KG1 (cell line): ENCODE data around the gene GNAI1.

ENCODE experiments used
- DNase-seq: peaks from one replicate; lab custom pipeline; 2025; lab: John Stamatoyannopoulos, UW

GNAI1 gene

DNA sequence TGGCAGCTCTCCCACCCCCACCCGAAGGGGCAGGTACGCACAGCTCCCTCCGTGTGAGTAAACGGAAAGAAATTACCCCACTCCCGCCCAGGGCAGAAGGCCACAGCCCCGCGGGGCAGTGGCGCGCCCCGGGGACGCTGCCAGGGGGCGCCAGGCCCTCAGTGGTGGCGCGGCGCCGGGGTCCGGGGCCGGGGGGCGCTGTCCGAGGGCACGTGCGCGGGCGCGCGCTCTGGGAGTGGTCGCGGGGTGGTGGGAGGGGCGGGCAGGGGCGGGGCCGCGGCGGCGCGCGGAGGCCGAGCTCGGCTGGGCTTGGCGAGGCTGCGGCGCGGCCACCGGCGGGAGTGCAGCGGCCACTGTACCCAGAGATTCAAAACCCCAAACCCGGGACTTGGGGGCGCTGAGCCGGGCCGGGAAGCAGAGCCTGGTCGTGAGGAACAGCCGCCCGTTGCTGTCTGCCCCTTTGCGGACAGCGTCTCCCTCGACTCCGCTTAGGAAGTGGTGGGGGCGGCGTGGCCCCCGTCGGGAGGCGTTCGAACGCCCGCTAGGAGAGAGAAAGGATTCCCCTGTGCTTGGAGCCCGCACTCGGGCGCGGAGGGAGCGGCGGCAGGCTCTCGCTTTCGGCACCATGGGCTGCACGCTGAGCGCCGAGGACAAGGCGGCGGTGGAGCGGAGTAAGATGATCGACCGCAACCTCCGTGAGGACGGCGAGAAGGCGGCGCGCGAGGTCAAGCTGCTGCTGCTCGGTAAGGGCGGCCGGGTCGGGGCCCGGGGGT is at the start of gene GNAI1:
GNAI1 (plus strand) TSS at position 296 of the 773 bp plus-strand sequence; CDS start at position 626, 330 bp downstream.
- DNase-seq, result no peak

DNA sequence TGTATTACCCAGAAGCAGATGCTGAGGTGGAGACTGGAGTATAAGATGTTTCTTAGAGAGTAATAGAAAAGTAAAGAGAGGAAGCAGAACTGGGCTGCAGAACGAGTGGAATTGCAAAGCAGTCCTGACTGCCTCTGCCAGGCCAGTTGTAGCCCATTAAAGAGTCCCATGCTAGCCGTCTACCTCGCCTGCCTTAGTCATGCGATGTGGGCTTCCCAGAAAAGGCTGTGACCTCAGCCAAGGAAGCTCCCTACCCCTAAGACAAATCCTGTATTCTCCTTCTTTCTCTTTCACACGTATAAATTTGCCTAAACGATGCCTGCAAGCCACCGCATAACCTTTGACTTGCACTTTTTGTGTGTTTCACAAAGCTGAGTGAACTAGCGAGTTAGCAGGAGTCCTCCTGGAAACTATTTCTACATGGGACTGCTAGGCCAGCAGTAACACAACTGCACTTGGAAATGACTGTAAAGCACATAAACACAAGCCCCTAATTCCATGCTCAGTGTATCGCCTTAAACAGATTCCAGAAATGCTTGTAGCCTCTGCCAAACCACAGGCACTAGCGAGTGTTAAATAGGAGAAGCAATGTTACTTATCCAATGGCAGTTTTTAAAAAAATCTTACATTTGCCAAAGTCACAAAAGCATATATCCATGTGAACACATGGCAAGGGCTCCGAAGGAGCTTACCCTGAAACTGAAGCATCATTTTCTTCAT is 47.4 kb upstream of the GNAI1 start:
- no peak for DNase-seq

DNA sequence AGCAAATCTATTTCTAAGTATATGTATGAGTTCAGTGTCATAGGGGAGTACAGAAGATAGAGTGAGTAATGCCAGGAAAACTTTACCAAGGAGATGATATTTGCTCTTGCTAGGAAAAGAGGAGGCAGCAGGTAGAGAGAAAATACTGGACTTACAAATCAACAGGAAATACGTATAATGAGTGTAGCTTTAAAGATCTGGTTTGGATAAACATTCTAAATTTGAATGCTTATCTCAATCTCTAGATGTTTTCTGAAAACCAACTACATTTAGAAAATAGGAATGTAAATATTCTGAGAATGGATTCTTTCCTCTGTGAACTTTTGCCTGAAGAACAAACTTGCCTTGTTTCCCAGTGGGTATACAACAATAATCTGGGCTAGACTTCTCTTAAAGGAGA is 46.9 kb upstream of the GNAI1 start:
- DNase-seq, result no peak

DNA sequence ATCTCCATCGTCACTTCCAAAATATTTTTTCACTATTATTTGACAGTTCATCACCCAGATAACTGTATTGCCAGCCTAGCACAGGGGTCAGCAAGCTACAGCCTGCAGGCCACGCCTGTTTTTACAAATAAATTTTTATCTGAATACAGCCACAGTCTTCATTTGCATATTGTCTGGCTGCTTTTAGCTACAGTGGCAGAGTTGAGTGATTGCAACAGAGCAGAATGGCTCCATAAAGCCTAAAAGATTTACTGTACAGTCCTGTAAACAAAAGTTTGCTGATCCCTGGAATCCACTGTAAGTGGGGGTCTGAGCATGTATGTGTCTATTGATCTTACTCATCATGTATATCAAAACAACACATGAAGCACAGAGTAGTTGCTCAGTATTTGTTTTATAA is 45.9 kb upstream of the GNAI1 start:
- DNase-seq, result no peak

DNA sequence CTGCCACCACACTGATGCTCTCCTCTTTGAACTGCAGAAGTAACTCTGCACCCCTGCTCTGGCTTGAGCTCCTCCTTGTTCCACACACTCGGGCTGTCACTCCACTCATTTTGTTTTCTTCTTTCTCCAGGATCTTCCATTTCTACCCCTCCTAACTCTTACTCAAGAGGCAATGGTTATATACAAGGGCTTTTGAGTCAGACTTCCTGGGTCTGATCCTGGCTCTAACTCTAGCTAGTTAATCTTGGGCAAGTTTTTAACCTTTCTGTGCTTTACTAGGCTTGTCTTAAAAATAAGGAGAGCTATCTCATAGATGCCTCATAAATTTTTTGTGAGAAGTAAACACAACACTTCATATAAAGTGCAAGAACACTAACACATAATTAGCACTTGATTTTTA is 45.3 kb upstream of the GNAI1 start:
- DNase-seq, result no peak

DNA sequence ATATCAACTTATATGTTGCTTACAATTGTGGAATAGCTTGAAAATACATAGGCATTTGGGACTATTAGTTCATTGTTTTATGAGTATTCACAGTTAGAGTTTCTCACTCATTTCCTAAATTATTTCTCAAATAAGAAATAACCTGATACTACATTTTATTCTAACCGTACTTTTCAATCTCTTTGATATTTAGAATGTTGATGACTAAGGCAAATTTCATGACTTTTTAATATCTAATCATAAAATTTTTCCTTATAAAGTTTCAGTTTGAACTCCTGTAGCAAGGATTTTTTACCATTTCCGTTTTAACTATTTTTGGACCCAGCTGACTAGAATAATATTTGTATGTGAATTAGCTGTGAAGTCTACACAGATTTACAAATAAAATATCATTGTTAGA is 41.3 kb upstream of the GNAI1 start:
- no peak for DNase-seq

DNA sequence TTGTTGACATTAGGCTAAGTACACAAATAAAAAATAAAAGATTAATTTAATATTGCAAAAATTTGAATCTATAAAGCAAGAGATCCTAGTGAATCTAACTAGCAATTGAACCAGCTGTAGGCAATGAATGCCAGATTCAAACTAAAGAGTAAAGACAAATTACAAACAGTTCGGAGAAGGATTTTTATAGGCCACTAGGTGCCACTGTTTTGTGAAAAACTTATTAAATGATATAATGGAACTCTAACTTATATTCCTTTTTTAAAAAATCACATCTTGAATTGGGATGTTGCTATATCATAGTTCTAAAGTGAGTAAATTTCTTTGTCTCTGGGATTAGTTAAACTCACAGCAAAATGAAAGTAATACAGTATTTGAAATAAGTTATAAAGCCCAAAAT is 39.1 kb upstream of the GNAI1 start:
- no peak for DNase-seq

DNA sequence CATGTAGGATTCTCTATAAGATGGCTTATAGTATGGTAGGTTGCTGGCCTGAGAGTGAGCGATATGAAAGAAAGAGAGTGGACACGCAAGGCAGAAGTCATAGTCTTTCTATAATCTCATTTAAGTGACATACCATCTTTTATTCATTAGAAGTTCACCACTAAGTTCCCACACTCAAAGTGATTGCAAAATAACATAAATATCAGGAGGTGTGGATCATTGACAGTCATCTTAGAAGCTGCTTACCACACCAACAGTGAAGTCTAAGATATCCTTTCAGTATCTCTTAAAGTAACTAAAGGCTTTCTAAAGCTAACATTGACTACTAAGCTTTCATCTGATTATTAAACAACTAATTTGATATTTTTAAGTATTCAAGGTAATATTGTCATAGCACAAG is 36.9 kb upstream of the GNAI1 start:
- no peak for DNase-seq

DNA sequence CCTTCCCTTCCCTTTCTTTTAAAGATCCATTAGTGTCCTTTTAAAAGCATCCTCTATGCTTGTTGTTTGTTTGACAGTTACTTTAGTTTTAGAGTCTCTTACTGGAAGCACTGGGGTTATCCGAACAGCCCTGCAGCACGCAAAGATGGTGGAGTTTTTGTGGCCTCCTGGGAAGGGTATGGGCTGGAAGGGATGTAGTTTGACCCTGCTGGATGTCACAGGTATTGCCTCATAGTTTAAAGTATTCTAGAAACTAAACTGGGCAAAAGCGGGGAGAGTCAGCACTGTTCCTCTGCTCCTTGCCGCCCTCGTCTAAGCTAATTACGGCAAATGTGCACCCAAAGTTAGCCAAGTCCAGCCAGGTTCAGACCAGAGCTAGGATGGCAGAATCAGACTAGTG is 35.8 kb upstream of the GNAI1 start:
- no peak for DNase-seq

DNA sequence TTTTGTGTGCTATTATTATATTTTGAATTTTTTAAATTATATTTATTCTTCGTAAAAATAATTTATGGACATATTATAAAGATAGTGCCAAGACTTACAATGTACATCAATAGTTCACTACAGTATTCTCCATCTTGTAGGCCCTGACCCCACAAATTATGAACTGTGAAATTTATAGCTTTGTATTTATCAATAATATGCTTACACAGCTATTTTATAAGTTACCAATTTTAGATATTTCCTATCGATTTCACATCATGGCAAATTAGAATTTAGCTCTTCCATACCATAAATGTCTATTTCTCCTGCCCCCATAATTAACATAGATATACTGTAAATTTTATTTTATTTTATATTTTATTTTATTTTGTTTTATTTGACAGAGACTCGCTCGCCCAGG is 34.4 kb upstream of the GNAI1 start:
- no peak for DNase-seq

DNA sequence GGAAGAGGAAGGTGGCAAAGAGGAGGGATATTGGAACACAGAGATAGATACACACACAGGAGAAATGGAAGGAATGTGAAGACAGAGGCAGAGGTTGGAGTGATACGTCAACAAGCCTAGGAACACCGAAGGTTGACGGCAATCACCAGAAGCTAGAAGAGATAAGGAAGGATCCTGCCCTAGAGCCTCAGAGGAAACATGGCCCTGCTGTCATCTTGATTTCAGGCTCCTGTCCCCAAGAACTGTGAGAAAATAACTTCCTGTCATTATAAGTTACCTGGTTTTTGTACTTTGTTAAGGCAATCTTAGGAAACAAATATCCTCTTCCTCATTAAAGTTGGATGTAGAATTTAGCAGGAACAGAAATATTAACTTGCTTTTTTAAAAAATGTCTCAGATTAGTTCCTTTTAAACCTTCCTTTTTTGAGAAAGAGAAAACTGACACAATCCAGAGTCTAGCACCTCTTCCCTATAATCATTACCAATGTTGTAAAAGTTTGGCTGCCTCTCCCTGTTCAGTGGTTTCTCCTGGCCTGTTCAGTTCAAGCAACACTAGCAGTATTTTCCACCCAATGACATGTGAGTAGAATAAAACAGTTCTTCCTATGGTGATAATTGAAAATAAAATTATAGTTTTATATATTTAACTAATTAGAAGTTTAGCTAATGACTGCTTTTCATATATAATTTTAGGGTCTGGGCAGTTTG is 28.8 kb upstream of the GNAI1 start:
- DNase-seq, result peak; percentile 53

DNA sequence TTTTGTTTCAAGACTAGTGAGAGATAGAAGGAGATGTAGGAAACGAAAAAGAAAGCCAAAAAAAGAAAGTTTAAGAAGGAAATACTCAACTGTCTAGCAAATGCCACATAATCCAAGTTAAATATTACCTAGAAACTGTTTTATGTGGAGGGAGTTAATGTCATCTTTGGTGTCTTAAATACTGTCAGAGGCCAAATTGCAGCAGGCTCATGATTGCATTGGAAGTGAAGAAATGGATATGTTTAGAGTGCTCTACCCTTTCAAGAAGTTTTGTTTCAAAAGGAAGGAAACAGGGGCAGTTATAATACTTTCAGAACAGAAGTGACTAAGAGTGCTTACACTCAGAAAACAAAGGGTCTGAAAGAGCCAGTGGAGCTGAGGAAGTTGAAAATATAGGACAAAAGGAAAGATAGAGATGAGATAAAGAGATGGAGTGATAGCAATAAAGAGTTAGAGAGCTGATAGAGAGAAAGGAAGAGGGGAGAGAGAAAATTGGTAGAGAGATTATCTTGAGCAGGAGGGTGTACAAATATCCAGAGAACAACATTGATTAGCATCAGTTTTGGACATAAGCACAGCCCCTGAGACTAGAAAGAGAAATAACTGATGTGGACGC is 28.0 kb upstream of the GNAI1 start:
- peak; percentile 74 for DNase-seq

DNA sequence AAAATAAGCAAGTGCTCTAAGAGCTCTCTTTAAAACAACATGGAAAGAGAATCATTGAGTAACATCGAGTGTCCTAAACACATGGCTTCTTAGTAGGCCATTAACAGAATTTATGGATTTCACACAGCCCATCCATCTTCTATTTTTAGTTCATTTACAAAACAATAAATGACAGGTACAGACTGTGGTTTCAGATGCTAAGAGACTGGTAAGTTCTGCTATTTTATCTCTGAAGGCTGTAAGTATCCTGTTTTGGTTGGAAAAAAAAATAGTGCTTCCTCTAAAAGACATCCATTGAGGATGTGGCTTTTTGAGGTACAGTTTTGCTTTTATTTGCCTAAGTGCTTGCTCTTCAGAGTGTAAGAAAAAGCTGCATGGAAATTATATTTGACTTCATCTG is 27.4 kb upstream of the GNAI1 start:
- DNase-seq, result peak; percentile 84

DNA sequence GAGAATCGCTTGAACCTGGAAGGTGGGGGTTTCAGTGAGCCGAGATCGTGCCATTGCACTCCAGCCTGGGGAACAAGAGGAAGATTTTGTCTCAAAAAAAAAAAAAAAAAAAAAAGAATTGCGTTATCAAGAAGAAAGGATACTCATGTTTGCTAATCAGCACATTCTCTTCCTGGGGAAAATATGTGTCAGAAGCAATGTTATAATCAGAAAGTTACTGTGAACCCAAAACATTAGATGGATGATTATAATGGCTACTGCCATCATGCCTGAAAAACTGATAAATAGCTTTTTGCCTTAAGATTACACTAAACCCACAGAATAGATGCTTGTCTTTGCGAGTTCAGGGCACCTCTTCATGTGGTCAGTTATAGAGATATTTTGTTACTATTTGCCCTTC is 24.3 kb upstream of the GNAI1 start:
- no peak for DNase-seq

DNA sequence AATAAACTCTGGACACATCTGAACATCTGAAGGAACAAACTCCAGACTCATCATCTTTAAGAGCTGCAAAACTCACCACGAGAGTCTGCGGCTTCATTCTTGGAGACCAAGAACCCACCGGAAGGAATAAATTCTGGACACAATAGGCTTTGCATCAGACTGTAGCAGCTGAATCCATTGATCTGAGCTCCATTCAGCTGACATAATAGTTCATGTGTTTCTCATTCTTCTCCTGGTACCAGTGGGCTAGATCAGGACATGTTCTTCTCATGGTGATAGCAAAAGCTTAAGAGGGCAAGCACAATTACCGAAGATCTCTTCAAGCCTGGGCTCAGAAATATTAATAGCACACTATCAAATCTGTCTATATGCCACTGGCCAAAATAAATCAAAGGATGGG is 20.5 kb upstream of the GNAI1 start:
- DNase-seq, result no peak

DNA sequence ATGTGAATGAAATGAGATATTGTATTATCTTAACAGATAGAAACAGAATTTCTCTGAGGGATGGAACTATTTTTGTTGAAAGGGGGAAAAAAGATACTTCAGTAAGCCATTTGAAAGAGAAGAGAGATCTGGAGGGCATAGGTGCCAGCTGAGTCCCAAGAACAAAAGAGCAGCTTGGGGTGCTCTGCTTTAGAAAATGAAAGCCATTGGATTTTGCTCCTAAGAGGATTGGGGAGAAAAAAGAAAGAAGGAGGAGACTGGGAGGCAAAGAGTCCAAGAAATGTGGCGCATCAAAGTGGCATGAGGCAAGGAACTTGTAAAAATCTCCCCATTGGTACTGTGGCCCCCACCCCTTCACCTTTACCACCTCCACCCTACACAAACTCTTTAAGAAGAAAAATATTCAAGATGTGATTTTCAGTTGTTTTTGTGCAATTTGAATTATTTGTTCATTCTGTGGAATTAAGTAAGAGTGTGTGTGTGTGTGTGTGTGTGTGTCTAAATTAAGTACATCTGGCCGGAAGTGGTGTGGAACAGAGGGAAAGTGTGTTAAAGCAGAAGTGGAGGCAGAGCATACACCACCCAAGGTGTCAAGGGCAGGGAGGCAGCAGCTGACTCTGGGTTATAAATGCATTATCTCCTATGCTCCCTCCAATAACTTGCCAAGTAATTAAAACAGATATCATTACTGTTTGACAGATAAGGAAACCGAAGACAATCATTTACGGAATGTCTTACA is 9.9 kb upstream of the GNAI1 start:
- DNase-seq, result peak; percentile 56

DNA sequence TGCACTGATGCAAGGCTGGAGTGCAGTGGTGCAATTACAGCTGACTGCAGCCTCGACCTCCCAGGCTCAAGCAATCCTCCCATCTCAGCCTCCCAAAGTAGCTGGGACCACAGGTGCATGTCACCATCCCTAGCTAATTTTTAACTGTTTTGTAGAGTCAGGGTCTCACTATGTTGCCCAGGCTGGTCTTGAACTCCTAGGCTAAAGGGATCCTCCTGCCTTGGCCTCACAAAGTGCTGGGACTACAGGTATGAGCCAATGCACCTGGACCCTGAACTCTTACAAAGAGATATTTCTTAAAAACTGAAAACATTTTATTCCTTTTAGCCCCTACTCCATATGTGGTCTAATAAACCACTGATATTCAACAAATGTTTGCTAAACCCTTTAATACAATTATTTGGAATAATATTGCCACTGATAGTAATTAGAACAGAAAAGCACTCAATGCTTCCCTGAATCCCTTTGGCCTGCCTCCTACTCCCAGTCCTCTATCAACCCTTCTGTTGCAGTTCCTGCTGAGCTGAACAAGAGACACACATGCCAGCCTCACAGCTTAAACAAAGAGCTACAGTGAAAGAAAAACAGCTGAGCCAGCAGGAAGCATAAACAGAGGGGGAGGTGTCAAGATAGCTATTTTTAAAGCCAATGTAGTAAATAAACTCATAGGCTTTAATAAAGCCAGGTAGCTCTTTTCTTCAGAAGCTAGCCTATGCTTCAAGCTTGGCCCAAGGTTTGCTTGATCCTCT is 7.0 kb upstream of the GNAI1 start:
- DNase-seq, result no peak

DNA sequence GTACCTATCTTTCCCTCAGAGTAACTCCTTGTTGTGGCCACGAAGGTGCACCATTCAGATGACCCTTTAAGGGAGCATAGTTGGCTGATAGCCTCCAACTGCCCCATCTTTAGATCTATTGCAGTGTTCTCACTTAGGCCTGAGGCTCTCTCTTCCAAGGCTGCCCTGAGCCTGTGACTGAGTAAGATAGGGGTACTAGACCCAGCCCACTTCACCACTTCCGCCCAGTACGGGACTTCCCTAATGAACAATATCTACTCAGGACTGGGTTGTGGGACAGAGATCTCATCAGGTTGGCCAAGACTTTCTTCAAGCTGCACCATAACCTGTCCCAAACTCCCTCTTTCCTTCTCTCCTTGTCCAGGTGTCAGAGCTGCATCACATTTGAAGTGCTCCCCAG is 5.7 kb upstream of the GNAI1 start:
- DNase-seq, result no peak

DNA sequence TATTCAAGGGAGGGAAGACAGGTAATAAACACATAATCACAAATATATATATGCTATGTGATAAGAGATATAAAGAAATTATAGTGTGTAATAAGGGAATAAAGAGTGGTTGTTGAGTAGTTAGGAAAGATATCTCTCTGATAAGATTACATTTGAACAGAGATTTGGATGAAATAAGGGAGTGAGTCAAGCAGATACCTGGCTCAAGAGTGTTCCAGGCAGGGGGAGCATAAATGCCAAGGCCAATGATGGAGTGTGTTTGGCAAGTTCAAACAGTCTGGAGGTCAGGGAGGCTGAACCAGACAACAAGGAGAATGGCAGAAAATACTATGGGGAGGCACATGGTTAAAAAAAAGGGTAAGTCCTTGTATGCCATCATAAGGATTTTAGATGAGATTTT is 4.8 kb upstream of the GNAI1 start:
- no peak for DNase-seq

DNA sequence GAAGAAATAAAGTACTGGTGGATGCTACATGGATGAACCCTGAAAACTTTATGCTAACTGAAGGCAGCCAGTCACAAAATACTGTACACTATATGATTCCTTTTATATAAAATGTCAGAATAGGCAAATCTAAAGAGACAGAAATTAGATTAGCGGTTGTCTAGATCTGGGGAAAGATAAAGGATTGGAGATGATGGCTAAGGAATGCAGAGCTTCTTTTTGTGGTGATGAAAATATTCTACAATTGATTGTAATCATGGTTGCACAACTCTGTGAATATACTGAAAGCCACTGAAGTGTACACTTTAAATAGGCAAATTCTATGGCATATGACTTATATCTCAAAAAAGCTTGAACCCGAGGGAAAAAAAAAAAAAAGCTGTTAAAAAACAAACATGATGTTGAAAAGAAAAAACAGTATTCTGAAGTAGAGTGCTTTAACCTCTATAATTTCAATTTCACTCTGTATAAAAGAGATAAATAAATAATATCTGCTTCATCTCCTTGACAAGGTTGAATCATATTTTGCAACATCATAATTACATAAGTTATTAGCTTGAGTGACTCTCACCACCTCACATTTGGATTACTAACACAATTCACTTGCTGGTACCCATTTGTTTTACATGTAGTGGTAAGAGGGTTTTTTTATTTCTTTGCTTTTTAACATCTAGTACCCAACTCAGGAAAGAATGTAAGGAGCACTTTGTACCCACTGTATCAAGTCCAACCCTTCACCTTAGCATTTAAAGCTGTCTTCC is 2.8 kb upstream of the GNAI1 start:
- no peak for DNase-seq
